Measurements from ENCODE around the gene PRKACG. TPM values are rescaled to one million over a fixed set of nuclear protein-coding genes. Genes with fewer than 3 reads are reported as not detected.

The PRKACG gene
- polyA plus RNA-seq, 1 donor (not counting 4 experiments of a cell fraction or from before 2014, with no cell fraction given) = not detected

DNA sequence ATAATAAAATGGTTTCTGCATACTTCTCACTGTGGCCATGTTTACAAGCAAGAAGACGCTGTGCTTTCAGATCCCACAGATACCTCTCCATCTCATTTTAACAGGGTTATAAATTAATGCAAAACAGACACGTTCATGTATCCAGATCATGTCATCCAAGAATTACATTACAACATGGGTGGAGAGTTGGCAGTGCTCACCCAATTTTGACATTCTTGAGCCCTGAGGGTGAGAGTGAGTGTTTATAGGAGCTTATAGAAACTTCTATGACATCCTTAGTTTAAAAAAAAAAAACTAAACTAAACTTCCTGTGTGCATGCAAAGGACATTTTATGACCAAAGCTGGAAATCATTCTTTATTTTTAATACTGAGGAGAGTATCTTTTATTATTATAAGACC lies 9.1 kb downstream of the PRKACG start:
- H2AFZ ChIP-seq (ENCODE audit: control insufficient read depth, low read length) = no peak overlapping the region
- no peak overlapping the region for H3K4me2 ChIP-seq (ENCODE audit: control insufficient read depth, extremely low read depth, insufficient read depth, low read depth, low read length)
- H3K79me2 ChIP-seq (ENCODE audit: control insufficient read depth, insufficient read depth, low read length) = no peaks in the 10 kb centered on the region
- H4K20me1 ChIP-seq (ENCODE audit: control insufficient read depth, extremely low read depth, insufficient read depth, low read length) = no peaks in the 10 kb centered on the region
- H3K9me1 ChIP-seq (ENCODE audit: control insufficient read depth, extremely low read depth, insufficient read depth, low read length) = no peaks in the 10 kb centered on the region
- peaks cover 5% of the 10 kb centered on the region for H3K4me1 ChIP-seq (ENCODE audit: control insufficient read depth, extremely low read depth, insufficient read depth, low read length)
- H3K9ac ChIP-seq (ENCODE audit: control insufficient read depth, extremely low read depth, insufficient read depth, low read length) = no peak overlapping the region
- H3K4me3 ChIP-seq (ENCODE audit: control insufficient read depth in 2 of 3, extremely low read depth in 1 of 3, insufficient read depth in 2 of 3, low read depth in 1 of 3, low read length in 3 of 3) = no peak overlapping the region
- no peak overlapping the region for H3K27ac ChIP-seq (ENCODE audit: control insufficient read depth, insufficient read depth, low read length)
- DNase-seq (ENCODE audit: low read depth, low spot score) = no peak
- H3K9me3 ChIP-seq (ENCODE audit: control insufficient read depth, low read depth, low read length) = no peaks in the 10 kb centered on the region
- dilution Hi-C loops (cut with MboI; ENCODE audit: extremely low pct_ligation_motif_present, low sequenced_read_pairs) = no loop called here
- no peaks in the 10 kb centered on the region for H3K27me3 ChIP-seq (ENCODE audit: control insufficient read depth, extremely low read depth, insufficient read depth, low read length)
- no peak for FAIRE-seq
- TF ChIP-seq EZH2 (IDR thresholded peaks at IDR 0.05; ENCODE audit: low read length) = no peak
- TF ChIP-seq, protein P1, sequence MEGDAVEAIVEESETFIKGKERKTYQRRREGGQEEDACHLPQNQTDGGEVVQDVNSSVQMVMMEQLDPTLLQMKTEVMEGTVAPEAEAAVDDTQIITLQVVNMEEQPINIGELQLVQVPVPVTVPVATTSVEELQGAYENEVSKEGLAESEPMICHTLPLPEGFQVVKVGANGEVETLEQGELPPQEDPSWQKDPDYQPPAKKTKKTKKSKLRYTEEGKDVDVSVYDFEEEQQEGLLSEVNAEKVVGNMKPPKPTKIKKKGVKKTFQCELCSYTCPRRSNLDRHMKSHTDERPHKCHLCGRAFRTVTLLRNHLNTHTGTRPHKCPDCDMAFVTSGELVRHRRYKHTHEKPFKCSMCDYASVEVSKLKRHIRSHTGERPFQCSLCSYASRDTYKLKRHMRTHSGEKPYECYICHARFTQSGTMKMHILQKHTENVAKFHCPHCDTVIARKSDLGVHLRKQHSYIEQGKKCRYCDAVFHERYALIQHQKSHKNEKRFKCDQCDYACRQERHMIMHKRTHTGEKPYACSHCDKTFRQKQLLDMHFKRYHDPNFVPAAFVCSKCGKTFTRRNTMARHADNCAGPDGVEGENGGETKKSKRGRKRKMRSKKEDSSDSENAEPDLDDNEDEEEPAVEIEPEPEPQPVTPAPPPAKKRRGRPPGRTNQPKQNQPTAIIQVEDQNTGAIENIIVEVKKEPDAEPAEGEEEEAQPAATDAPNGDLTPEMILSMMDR (optimal IDR thresholded peaks at IDR 0.05 in 1 of 3, IDR thresholded peaks at IDR 0.05 in 1 of 3, conservative IDR thresholded peaks at IDR 0.05 in 1 of 3; ENCODE audit: extremely low read depth in 1 of 3, insufficient read depth in 2 of 3, low read length in 3 of 3) = no peak
- no peaks in the 10 kb centered on the region for H3K36me3 ChIP-seq (ENCODE audit: control insufficient read depth in 2 of 2, extremely low read depth in 1 of 2, insufficient read depth in 2 of 2, low read length in 2 of 2)

DNA sequence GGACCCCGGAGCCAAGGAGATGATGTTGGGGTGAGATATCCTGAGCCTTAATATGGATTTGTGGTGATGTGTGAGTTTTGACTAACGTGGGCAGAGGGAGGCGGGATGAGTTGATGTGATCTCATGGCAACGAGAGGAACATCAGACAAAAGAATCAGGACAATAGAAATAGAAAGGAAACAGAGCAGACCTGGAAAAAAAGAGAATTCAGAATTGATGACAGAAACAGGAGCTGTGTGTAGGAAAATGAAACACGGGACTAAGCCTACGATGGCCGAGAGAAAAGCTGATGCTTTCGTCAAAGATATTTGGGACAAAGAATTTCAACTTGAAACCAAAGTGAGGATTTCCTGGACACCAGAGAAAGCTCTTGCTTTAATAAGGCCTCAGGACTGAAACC lies 10.9 kb downstream of the PRKACG start:
- Histone ChIP-seq H4K20me1 (ENCODE audit: control insufficient read depth, extremely low read depth, insufficient read depth, low read length) (no peaks in the 10 kb centered on the region), H3K4me3 (ENCODE audit: control insufficient read depth in 2 of 3, extremely low read depth in 1 of 3, insufficient read depth in 2 of 3, low read depth in 1 of 3, low read length in 3 of 3) (no peak overlapping the region), H3K4me2 (ENCODE audit: control insufficient read depth, extremely low read depth, insufficient read depth, low read depth, low read length) (no peak overlapping the region), H3K36me3 (ENCODE audit: control insufficient read depth in 2 of 2, extremely low read depth in 1 of 2, insufficient read depth in 2 of 2, low read length in 2 of 2) (no peaks in the 10 kb centered on the region), H3K27me3 (ENCODE audit: control insufficient read depth, extremely low read depth, insufficient read depth, low read length) (no peaks in the 10 kb centered on the region), H3K9me1 (ENCODE audit: control insufficient read depth, extremely low read depth, insufficient read depth, low read length) (no peaks in the 10 kb centered on the region), H3K79me2 (ENCODE audit: control insufficient read depth, insufficient read depth, low read length) (no peaks in the 10 kb centered on the region), H3K4me1 (ENCODE audit: control insufficient read depth, extremely low read depth, insufficient read depth, low read length) (no peaks in the 10 kb centered on the region), H3K9ac (ENCODE audit: control insufficient read depth, extremely low read depth, insufficient read depth, low read length) (no peak overlapping the region), H3K9me3 (ENCODE audit: control insufficient read depth, low read depth, low read length) (no peaks in the 10 kb centered on the region), H2AFZ (ENCODE audit: control insufficient read depth, low read length) (no peak overlapping the region), H3K27ac (ENCODE audit: control insufficient read depth, insufficient read depth, low read length) (no peak overlapping the region)
- FAIRE-seq = no peak
- dilution Hi-C loops (cut with MboI; ENCODE audit: extremely low pct_ligation_motif_present, low sequenced_read_pairs) = no loop called here
- no peak for DNase-seq (ENCODE audit: low read depth, low spot score)
- TF ChIP-seq, protein P1 (optimal IDR thresholded peaks at IDR 0.05 in 1 of 3, IDR thresholded peaks at IDR 0.05 in 1 of 3, conservative IDR thresholded peaks at IDR 0.05 in 1 of 3; ENCODE audit: extremely low read depth in 1 of 3, insufficient read depth in 2 of 3, low read length in 3 of 3) = no peak
- TF ChIP-seq EZH2 (IDR thresholded peaks at IDR 0.05; ENCODE audit: low read length) = no peak
